ENCODE data around the gene FBXO27.

- TF ChIP-seq, protein P1, sequence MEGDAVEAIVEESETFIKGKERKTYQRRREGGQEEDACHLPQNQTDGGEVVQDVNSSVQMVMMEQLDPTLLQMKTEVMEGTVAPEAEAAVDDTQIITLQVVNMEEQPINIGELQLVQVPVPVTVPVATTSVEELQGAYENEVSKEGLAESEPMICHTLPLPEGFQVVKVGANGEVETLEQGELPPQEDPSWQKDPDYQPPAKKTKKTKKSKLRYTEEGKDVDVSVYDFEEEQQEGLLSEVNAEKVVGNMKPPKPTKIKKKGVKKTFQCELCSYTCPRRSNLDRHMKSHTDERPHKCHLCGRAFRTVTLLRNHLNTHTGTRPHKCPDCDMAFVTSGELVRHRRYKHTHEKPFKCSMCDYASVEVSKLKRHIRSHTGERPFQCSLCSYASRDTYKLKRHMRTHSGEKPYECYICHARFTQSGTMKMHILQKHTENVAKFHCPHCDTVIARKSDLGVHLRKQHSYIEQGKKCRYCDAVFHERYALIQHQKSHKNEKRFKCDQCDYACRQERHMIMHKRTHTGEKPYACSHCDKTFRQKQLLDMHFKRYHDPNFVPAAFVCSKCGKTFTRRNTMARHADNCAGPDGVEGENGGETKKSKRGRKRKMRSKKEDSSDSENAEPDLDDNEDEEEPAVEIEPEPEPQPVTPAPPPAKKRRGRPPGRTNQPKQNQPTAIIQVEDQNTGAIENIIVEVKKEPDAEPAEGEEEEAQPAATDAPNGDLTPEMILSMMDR (IDR thresholded peaks at IDR 0.05): no peak
- no peak for TF ChIP-seq POLR2A (IDR thresholded peaks at IDR 0.05)
Measured at GRCh38 chr19:38980583-38981374, 51.6 kb downstream of the FBXO27 start.

All from Peyer's patch (tissue), 4 donors.